Liver (tissue), 9 donors: ENCODE results near the gene BSPRY. TPM values are rescaled to one million over a fixed set of nuclear protein-coding genes. Genes with fewer than 3 reads are reported as not detected.

ENCODE experiments used
- DNase-seq: peaks from one replicate; pipeline ENCODE4 v3.0.0-alpha.2; 2017; ENCODE audit warnings: low spot score
- H3K27ac ChIP-seq, 2 donors: one replicate each; pipeline ENCODE4 v1.7.0; 2013; ENCODE audit warnings: inconsistent platforms in 2 of 2, low read length in 2 of 2, control low read depth in 1 of 2, low read depth in 1 of 2, mild to moderate bottlenecking in 1 of 2
- H3K27me3 ChIP-seq, 4 donors: one replicate each; pipeline versions ENCODE4 v1.6.1 to v1.7.0; 2013; ENCODE audit warnings: low read length in 3 of 4, inconsistent platforms in 1 of 4, mild to moderate bottlenecking in 1 of 4, moderate library complexity in 1 of 4; ENCODE audit not compliant: control insufficient read depth in 4 of 4, insufficient read depth in 4 of 4
- H3K36me3 ChIP-seq, 4 donors: one replicate each; pipeline versions ENCODE4 v1.6.1 to v1.7.0; 2013; ENCODE audit warnings: low read length in 3 of 4, mild to moderate bottlenecking in 3 of 4, low read depth in 1 of 4, moderate library complexity in 1 of 4; ENCODE audit not compliant: control insufficient read depth in 4 of 4, insufficient read depth in 3 of 4
- H3K4me1 ChIP-seq, 4 donors: one replicate each; pipeline versions ENCODE4 v1.6.1 to v1.7.0; 2013; ENCODE audit warnings: low read length in 3 of 4, mild to moderate bottlenecking in 3 of 4, moderate library complexity in 1 of 4; ENCODE audit not compliant: control insufficient read depth in 4 of 4, insufficient read depth in 4 of 4
- H3K4me3 ChIP-seq, 3 donors: one replicate each; pipeline versions ENCODE4 v1.6.1 to v1.7.0; 2013; ENCODE audit warnings: low read length in 3 of 3, control low read depth in 1 of 3, low read depth in 1 of 3, mild to moderate bottlenecking in 1 of 3
- H3K9ac ChIP-seq, 2 donors: one replicate each; pipeline ENCODE4 v1.7.0; 2013; ENCODE audit warnings: low read length in 2 of 2, mild to moderate bottlenecking in 2 of 2, moderate library complexity in 2 of 2, control low read depth in 1 of 2, low read depth in 1 of 2
- H3K9me3 ChIP-seq, 4 donors: one replicate each; pipeline versions ENCODE4 v1.6.1 to v1.7.0; 2013; ENCODE audit warnings: low read length in 3 of 4; ENCODE audit not compliant: control insufficient read depth in 4 of 4
- ATF3 ChIP-seq: IDR thresholded peaks from 2 replicates; pipeline ENCODE4 v1.6.1; 2016; ENCODE audit warnings: antibody characterized with exemption
- CTCF ChIP-seq: fragments of 150-350 bp; IDR thresholded peaks from 2 replicates; pipeline ENCODE4 v1.5.1; 2017; ENCODE audit warnings: improper control_type of control experiment, low read depth, low read length; ENCODE audit not compliant: missing input control
- FOXA1 ChIP-seq: IDR thresholded peaks from 2 replicates; pipeline ENCODE4 v1.6.1; 2016; ENCODE audit warnings: antibody characterized with exemption
- FOXA2 ChIP-seq: IDR thresholded peaks from 2 replicates; pipeline ENCODE4 v1.6.1; 2016; ENCODE audit warnings: antibody characterized with exemption
- GABPA ChIP-seq, 2 donors: IDR thresholded peaks in 1 of 2; conservative IDR thresholded peaks in 1 of 2; 2 replicates each; pipeline ENCODE4 v1.6.1; 2016; ENCODE audit warnings: antibody characterized with exemption in 2 of 2, mild to moderate bottlenecking in 1 of 2, moderate library complexity in 1 of 2
- HNF4A ChIP-seq, 2 donors: conservative IDR thresholded peaks; 2 replicates each; pipeline ENCODE4 v1.6.1; 2016; ENCODE audit warnings: antibody characterized with exemption in 2 of 2, mild to moderate bottlenecking in 2 of 2
- HNF4G ChIP-seq: IDR thresholded peaks from 2 replicates; pipeline ENCODE4 v1.6.1; 2016; ENCODE audit warnings: antibody characterized with exemption
- JUND ChIP-seq, 2 donors: IDR thresholded peaks; 2 replicates each; pipeline ENCODE4 v1.6.1; 2016; ENCODE audit warnings: antibody characterized with exemption in 2 of 2
- MAX ChIP-seq: IDR thresholded peaks from 2 replicates; pipeline ENCODE4 v1.6.1; 2016; ENCODE audit warnings: antibody characterized with exemption
- NR2F2 ChIP-seq: IDR thresholded peaks from 2 replicates; pipeline ENCODE4 v1.6.1; 2016; ENCODE audit warnings: antibody characterized with exemption
- RAD21 ChIP-seq, 2 donors: IDR thresholded peaks; 2 replicates each; pipeline ENCODE4 v1.6.1; 2016; ENCODE audit warnings: antibody characterized with exemption in 2 of 2, mild to moderate bottlenecking in 2 of 2
- REST ChIP-seq: IDR thresholded peaks from 2 replicates; pipeline ENCODE4 v1.6.1; 2016; ENCODE audit warnings: antibody characterized with exemption, mild to moderate bottlenecking
- RXRA ChIP-seq, 2 donors: IDR thresholded peaks; 2 replicates each; pipeline ENCODE4 v1.6.1; 2017 to 2018; ENCODE audit warnings: antibody characterized with exemption in 2 of 2, mild to moderate bottlenecking in 1 of 2
- SP1 ChIP-seq: IDR thresholded peaks from 2 replicates; pipeline ENCODE4 v1.6.1; 2018; ENCODE audit warnings: antibody characterized with exemption, mild to moderate bottlenecking
- TAF1 ChIP-seq: conservative IDR thresholded peaks from 2 replicates; pipeline ENCODE4 v1.6.1; 2016; ENCODE audit warnings: antibody characterized with exemption, mild to moderate bottlenecking
- YY1 ChIP-seq: IDR thresholded peaks from 2 replicates; pipeline ENCODE4 v1.6.1; 2016; ENCODE audit warnings: antibody characterized with exemption, mild to moderate bottlenecking
- ZBTB33 ChIP-seq: IDR thresholded peaks from 2 replicates; pipeline ENCODE4 v1.6.1; 2016; ENCODE audit warnings: antibody characterized with exemption
- WGBS: extraction: QIAGEN DNeasy Blood & Tissue Kit; methylation state at CpG from one replicate; pipeline ENCODE4 v1.1.7; 2013; 5-methylcytosine and 5-hydroxymethylcytosine counted together
- polyA plus RNA-seq, 2 donors: library from polyadenylated mRNA; stranded (reverse) in 1 of 2; unstranded in 1 of 2; fragments of 200-250 nt in 1 of 2; fragments of >200 nt in 1 of 2; fragmentation: Nextera tagmentation in 1 of 2; extraction: Ambion mirVana in 1 of 2; gene quantifications; one replicate each; pipeline versions ENCODE4 v1.2.1 to v1.2.3, GENCODE V29; 2013 to 2015
- total RNA-seq, 2 donors: library from RNA; depleted of rRNA; stranded (reverse); fragments of >200 nt; gene quantifications; one replicate each; pipeline ENCODE4 v1.2.3, GENCODE V29; 2014
- donor health status: healthy.
- donor health status: healthy.
- donor health status: healthy.
- donor health status: healthy.
- donor health status: healthy.

The BSPRY gene
- total and polyA plus RNA-seq, 4 donors = 0.31 to 2.3 (median 0.65) TPM

- Histone ChIP-seq H3K9ac (no peak overlapping the region), H3K4me3 (no peak overlapping the region), H3K4me1 (peaks cover 4 to 7% (median 5%) of the 10 kb centered on the region in 4 donors), H3K27ac (no peak overlapping the region), H3K27me3 (no peaks in the 10 kb centered on the region), H3K9me3 (no peaks in the 10 kb centered on the region), H3K36me3 (no peaks in the 10 kb centered on the region)
- TF ChIP-seq SP1 = no peak
- TF ChIP-seq MAX = no peak
- no peak for TF ChIP-seq RAD21 (IDR thresholded peaks at IDR 0.05)
- no peak for TF ChIP-seq NR2F2
- TF ChIP-seq GABPA (IDR thresholded peaks at IDR 0.05 in 1 of 2, conservative IDR thresholded peaks at IDR 0.05 in 1 of 2) = no peak
- TF ChIP-seq HNF4A (conservative IDR thresholded peaks at IDR 0.05) = no peak
- TF ChIP-seq HNF4G = no peak
- no peak for TF ChIP-seq FOXA2
- TF ChIP-seq REST = no peak
- TF ChIP-seq CTCF = no peak
- TF ChIP-seq FOXA1 = no peak
- 60% methylated on average over 6 of the region's 6 CpGs for whole genome bisulfite sequencing
- no peak for DNase-seq
These were observed 1.6 kb downstream of the BSPRY start for GRCh38 chr9:113350937-113351336.

- H3K9me3 ChIP-seq = no peaks in the 10 kb centered on the region
- no peaks in the 10 kb centered on the region for H3K27me3 ChIP-seq
- no peak for DNase-seq
- H3K4me1 ChIP-seq = peaks cover 4 to 7% (median 5%) of the 10 kb centered on the region in 4 donors
- WGBS = 79% methylated on average over 6 of the region's 6 CpGs
- no peaks in the 10 kb centered on the region for H3K36me3 ChIP-seq
- no peak overlapping the region for H3K27ac ChIP-seq
- TF ChIP-seq ZBTB33 (no peak), HNF4G (no peak), RAD21 (IDR thresholded peaks at IDR 0.05) (no peak), HNF4A (conservative IDR thresholded peaks at IDR 0.05) (no peak), CTCF (no peak), RXRA (IDR thresholded peaks at IDR 0.05) (no peak), JUND (IDR thresholded peaks at IDR 0.05) (no peak), ATF3 (no peak), NR2F2 (no peak), TAF1 (no peak), FOXA1 (no peak), FOXA2 (no peak), REST (no peak), SP1 (no peak), MAX (no peak), YY1 (no peak)
- no peak overlapping the region for H3K9ac ChIP-seq
- no peak overlapping the region for H3K4me3 ChIP-seq
These were observed 2.7 kb downstream of the BSPRY start for GRCh38 chr9:113352006-113352405.
